Measurements from ENCODE around the gene DLGAP3.

DLGAP3 gene

GRCh38 chr1:34928699-34929496, 552 bp downstream of the DLGAP3 start:
- DNase-seq, result no peak

GRCh38 chr1:34928066-34928696, 1.3 kb downstream of the DLGAP3 start:
- DNase-seq, result no peak

GRCh38 chr1:34927316-34927715, 2.1 kb downstream of the DLGAP3 start:
- DNase-seq, result no peak

GRCh38 chr1:34926894-34927293, 2.6 kb downstream of the DLGAP3 start:
- DNase-seq, result no peak

- DNase-seq, result no peak
Measured at GRCh38 chr1:34926156-34926555, 3.3 kb downstream of the DLGAP3 start.

- no peak for DNase-seq
Measured at GRCh38 chr1:34925730-34926129, 3.7 kb downstream of the DLGAP3 start.

GRCh38 chr1:34924759-34925555, 4.5 kb downstream of the DLGAP3 start:
- DNase-seq, result peak; percentile 72

- no peak for DNase-seq
Measured at GRCh38 chr1:34923490-34923889, 6.0 kb downstream of the DLGAP3 start.

GRCh38 chr1:34918977-34919561, 10.4 kb downstream of the DLGAP3 start:
- no peak for DNase-seq

- no peak for DNase-seq
Measured at GRCh38 chr1:34918386-34918976, 11.0 kb downstream of the DLGAP3 start.

GRCh38 chr1:34917017-34917416, 12.4 kb downstream of the DLGAP3 start:
- no peak for DNase-seq

- no peak for DNase-seq
Measured at GRCh38 chr1:34916104-34916503, 13.3 kb downstream of the DLGAP3 start.

GRCh38 chr1:34915521-34915920, 13.9 kb downstream of the DLGAP3 start:
- DNase-seq, result no peak

GRCh38 chr1:34914958-34915357, 14.5 kb downstream of the DLGAP3 start:
- DNase-seq, result no peak

- DNase-seq, result no peak
Measured at GRCh38 chr1:34911465-34911864, 18.0 kb downstream of the DLGAP3 start.

GRCh38 chr1:34910425-34910824, 19.0 kb downstream of the DLGAP3 start:
- DNase-seq, result no peak

GRCh38 chr1:34908369-34908768, 21.1 kb downstream of the DLGAP3 start:
- no peak for DNase-seq

- no peak for DNase-seq
Measured at GRCh38 chr1:34907487-34908090, 21.9 kb downstream of the DLGAP3 start.

GRCh38 chr1:34906756-34907155, 22.7 kb downstream of the DLGAP3 start:
- no peak for DNase-seq

- no peak for DNase-seq
Measured at GRCh38 chr1:34906222-34906621, 23.2 kb downstream of the DLGAP3 start.

GRCh38 chr1:34905098-34905459, 24.4 kb downstream of the DLGAP3 start:
- DNase-seq, result no peak
